KMS-11 (cell line): Measurements from ENCODE around the gene KLHL35.

Experiments
- H2AFZ ChIP-seq: fragments of 200-600 bp; sonication (generic); 2 replicates; pipeline ENCODE4 v1.6.1; 2016; ENCODE audit warnings: antibody characterized with exemption, mixed run types, low read depth
- H3K27ac ChIP-seq: fragments of 200-600 bp; sonication (generic); 2 replicates; pipeline ENCODE4 v1.6.1; 2016; ENCODE audit warnings: mild to moderate bottlenecking, mixed run types
- H3K27me3 ChIP-seq: fragments of 200-600 bp; sonication (generic); 2 replicates; pipeline ENCODE4 v1.6.1; 2017; ENCODE audit warnings: mild to moderate bottlenecking, low read depth, mixed run types, moderate library complexity; ENCODE audit not compliant: insufficient read depth
- H3K36me3 ChIP-seq: fragments of 200-600 bp; sonication (generic); 2 replicates; pipeline ENCODE4 v1.6.1; 2017; ENCODE audit warnings: mild to moderate bottlenecking, mixed run types; ENCODE audit not compliant: insufficient read depth
- H3K4me1 ChIP-seq: fragments of 200-600 bp; sonication (generic); 2 replicates; pipeline ENCODE4 v1.6.1; 2016; ENCODE audit warnings: mild to moderate bottlenecking, low read depth, mixed run types; ENCODE audit not compliant: poor library complexity, severe bottlenecking
- H3K4me2 ChIP-seq: fragments of 200-600 bp; sonication (generic); 2 replicates; pipeline ENCODE4 v1.7.0; 2016; ENCODE audit warnings: mild to moderate bottlenecking, mixed run types
- H3K4me3 ChIP-seq: fragments of 200-600 bp; sonication (generic); IDR thresholded peaks from 2 replicates; pipeline ENCODE4 v1.6.1; 2017; ENCODE audit warnings: low read depth, low read length, mixed read lengths; ENCODE audit not compliant: insufficient read depth
- H3K79me2 ChIP-seq: fragments of 200-600 bp; sonication (generic); 2 replicates; pipeline ENCODE4 v1.6.1; 2016; ENCODE audit warnings: low read depth, mixed run types; ENCODE audit not compliant: insufficient read depth
- H3K9ac ChIP-seq: fragments of 200-600 bp; sonication (generic); 2 replicates; pipeline ENCODE4 v1.6.1; 2016; ENCODE audit warnings: mild to moderate bottlenecking, mixed run types
- H4K20me1 ChIP-seq: fragments of 200-600 bp; sonication (generic); 2 replicates; pipeline ENCODE4 v1.6.1; 2016; ENCODE audit warnings: mild to moderate bottlenecking, mixed run types; ENCODE audit not compliant: insufficient read depth
- TF ChIP-seq, protein P1 (sequence below): fragments of 200-600 bp; sonication (generic); conservative IDR thresholded peaks from 2 replicates; pipeline ENCODE4 v1.6.1; 2017; ENCODE audit warnings: low read depth, mild to moderate bottlenecking, antibody characterized with exemption, low read length, moderate library complexity, mixed read lengths

The KLHL35 gene

DNA sequence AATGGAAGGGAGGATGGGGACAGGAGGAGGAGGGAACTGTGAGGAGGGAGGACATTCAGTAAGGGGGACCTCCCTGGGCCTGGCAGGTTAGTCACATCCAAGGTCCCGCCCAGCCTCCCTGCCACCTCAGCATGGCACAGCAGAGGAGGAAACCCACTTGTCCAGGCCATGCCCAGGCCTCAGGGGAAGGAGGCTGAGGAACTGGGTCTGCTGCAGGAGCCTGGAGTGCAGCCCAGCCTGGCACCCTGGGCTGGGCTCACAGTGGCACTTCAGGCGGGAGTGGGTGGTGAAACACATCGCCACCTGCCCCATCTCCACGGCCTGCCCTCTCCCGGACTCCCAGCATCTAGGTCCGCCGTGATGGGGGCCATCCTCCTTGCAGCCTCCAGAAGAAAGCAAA is 17.2 kb upstream of the KLHL35 start:
- Histone ChIP-seq H3K4me1 (no peaks in the 10 kb centered on the region), H3K27ac (no peak overlapping the region), H3K27me3 (no peaks in the 10 kb centered on the region), H4K20me1 (no peaks in the 10 kb centered on the region), H3K36me3 (no peaks in the 10 kb centered on the region), H3K4me2 (no peak overlapping the region), H3K9ac (no peak overlapping the region), H3K4me3 (no peak overlapping the region), H2AFZ (no peak overlapping the region), H3K79me2 (no peaks in the 10 kb centered on the region)
- TF ChIP-seq, protein P1, sequence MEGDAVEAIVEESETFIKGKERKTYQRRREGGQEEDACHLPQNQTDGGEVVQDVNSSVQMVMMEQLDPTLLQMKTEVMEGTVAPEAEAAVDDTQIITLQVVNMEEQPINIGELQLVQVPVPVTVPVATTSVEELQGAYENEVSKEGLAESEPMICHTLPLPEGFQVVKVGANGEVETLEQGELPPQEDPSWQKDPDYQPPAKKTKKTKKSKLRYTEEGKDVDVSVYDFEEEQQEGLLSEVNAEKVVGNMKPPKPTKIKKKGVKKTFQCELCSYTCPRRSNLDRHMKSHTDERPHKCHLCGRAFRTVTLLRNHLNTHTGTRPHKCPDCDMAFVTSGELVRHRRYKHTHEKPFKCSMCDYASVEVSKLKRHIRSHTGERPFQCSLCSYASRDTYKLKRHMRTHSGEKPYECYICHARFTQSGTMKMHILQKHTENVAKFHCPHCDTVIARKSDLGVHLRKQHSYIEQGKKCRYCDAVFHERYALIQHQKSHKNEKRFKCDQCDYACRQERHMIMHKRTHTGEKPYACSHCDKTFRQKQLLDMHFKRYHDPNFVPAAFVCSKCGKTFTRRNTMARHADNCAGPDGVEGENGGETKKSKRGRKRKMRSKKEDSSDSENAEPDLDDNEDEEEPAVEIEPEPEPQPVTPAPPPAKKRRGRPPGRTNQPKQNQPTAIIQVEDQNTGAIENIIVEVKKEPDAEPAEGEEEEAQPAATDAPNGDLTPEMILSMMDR, result no peak

DNA sequence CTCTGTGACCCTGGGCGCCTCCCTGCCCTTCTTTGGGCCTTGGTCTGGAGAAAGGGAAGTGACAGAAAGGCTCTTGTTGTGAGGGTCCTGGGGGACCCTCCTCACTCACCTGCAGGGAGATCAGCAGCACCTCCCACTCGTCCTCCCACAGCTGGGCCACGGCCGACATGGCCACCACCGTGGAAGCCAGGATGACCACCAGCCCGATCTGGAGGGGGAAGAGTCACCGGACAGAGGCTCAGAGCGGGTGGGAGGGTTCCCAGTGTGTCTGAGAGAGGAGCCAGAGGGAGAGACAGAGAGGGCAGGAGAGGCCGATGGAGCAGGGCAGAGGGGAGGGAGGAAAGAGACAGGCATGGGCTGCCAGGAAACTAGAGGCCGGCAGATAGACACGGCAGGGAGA is 16.8 kb upstream of the KLHL35 start:
- H3K4me2 ChIP-seq, result no peak overlapping the region
- no peak overlapping the region for H2AFZ ChIP-seq
- no peak overlapping the region for H3K9ac ChIP-seq
- no peaks in the 10 kb centered on the region for H3K36me3 ChIP-seq
- no peaks in the 10 kb centered on the region for H4K20me1 ChIP-seq
- no peaks in the 10 kb centered on the region for H3K79me2 ChIP-seq
- no peak overlapping the region for H3K4me3 ChIP-seq
- no peaks in the 10 kb centered on the region for H3K4me1 ChIP-seq
- no peaks in the 10 kb centered on the region for H3K27me3 ChIP-seq
- H3K27ac ChIP-seq, result no peak overlapping the region
- TF ChIP-seq, protein P1, result no peak

DNA sequence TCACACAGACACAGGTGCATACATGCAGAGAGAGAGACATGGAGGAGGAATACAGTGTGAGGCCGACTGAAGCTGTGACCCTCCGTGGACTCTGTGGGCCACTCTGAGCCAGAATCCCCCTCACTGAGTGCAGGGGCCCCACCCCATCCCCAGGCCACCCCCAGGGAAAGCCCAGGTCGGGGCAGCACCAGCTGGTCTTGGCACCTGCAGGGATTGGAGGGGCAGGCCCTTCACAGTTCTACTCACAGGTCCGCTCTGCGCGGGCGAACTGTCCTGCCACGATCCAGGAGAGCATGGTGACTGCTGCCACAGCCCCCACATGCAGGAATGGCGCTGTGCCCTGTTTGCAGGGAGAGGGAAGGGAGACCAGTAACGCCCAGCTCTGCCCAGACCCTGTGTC is 16.3 kb upstream of the KLHL35 start:
- Histone ChIP-seq H3K27me3 (no peaks in the 10 kb centered on the region), H3K4me3 (no peak overlapping the region), H3K36me3 (no peaks in the 10 kb centered on the region), H2AFZ (no peak overlapping the region), H3K27ac (no peak overlapping the region), H3K79me2 (no peaks in the 10 kb centered on the region), H3K4me2 (no peak overlapping the region), H3K9ac (no peak overlapping the region), H3K4me1 (no peaks in the 10 kb centered on the region), H4K20me1 (no peaks in the 10 kb centered on the region)
- TF ChIP-seq, protein P1, result no peak

DNA sequence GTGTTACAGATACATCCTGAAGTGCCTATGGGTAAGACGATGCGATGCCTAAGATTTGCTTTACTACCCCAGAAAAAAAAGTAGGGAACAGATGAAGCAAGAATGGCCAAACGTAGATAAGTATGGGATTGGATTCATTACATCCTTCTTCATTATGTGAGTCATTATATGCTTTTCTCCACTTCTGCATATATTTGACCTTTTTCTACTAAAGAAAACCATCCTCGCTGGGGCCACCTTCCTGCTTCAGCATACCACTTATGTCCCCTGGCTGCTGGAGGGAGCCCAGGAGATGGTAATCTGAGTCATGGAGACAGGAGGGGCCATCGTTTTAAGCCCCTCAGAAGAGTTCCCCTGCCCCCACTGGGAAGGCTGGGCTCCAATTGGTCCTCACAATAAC is 14.4 kb upstream of the KLHL35 start:
- TF ChIP-seq, protein P1, result no peak
- no peak overlapping the region for H3K4me2 ChIP-seq
- no peak overlapping the region for H3K4me3 ChIP-seq
- H3K79me2 ChIP-seq, result no peaks in the 10 kb centered on the region
- no peak overlapping the region for H3K9ac ChIP-seq
- H4K20me1 ChIP-seq, result no peaks in the 10 kb centered on the region
- no peak overlapping the region for H2AFZ ChIP-seq
- H3K4me1 ChIP-seq, result no peaks in the 10 kb centered on the region
- no peaks in the 10 kb centered on the region for H3K36me3 ChIP-seq
- no peaks in the 10 kb centered on the region for H3K27me3 ChIP-seq
- no peak overlapping the region for H3K27ac ChIP-seq
